Mesenchymal stem cell (in vitro differentiated cells and primary cell): ENCODE results near the gene KRTAP26-1.

Experiments used
- DNase-seq: peaks from one replicate; pipeline ENCODE4 v3.0.0-alpha.2; 2013
- H2AFZ ChIP-seq: one replicate; pipeline ENCODE4 v1.6.1; 2013; ENCODE audit warnings: low read depth, mild to moderate bottlenecking, control low read depth, inconsistent platforms, low read length, moderate library complexity
- H2AK5ac ChIP-seq: 2 replicates; pipeline ENCODE4 v1.6.1; 2013; ENCODE audit warnings: low read length, moderate library complexity, mild to moderate bottlenecking, inconsistent platforms; ENCODE audit not compliant: severe bottlenecking
- H2BK120ac ChIP-seq: one replicate; pipeline ENCODE4 v1.6.1; 2013; ENCODE audit warnings: low read depth, mild to moderate bottlenecking, inconsistent platforms, low read length, moderate library complexity
- H2BK12ac ChIP-seq, 2 experiments: one replicate each; pipeline ENCODE4 v1.6.1; 2013; ENCODE audit warnings: inconsistent platforms in 2 of 2, low read length in 2 of 2, mild to moderate bottlenecking in 2 of 2, moderate library complexity in 2 of 2, control low read depth in 1 of 2
- H2BK15ac ChIP-seq: one replicate; pipeline ENCODE4 v1.6.1; 2013; ENCODE audit warnings: mild to moderate bottlenecking, low read depth, inconsistent platforms; ENCODE audit not compliant: poor library complexity, severe bottlenecking
- H2BK5ac ChIP-seq: 2 replicates; pipeline ENCODE4 v1.6.1; 2013; ENCODE audit warnings: low read depth, mild to moderate bottlenecking, low read length, control low read depth, inconsistent platforms; ENCODE audit not compliant: poor library complexity, severe bottlenecking
- H3K14ac ChIP-seq, 2 experiments: one replicate each; pipeline ENCODE4 v1.6.1; 2013; ENCODE audit warnings: inconsistent platforms in 2 of 2, low read length in 2 of 2, control low read depth in 1 of 2, mild to moderate bottlenecking in 1 of 2, moderate library complexity in 1 of 2
- H3K18ac ChIP-seq, 2 experiments: one replicate each; pipeline ENCODE4 v1.6.1; 2013; ENCODE audit warnings: inconsistent platforms in 2 of 2, low read length in 2 of 2, control low read depth in 1 of 2, low read depth in 1 of 2, mild to moderate bottlenecking in 1 of 2
- H3K23ac ChIP-seq, 2 experiments: one replicate each; pipeline ENCODE4 v1.6.1; 2013; ENCODE audit warnings: inconsistent platforms in 2 of 2, low read length in 2 of 2, mild to moderate bottlenecking in 2 of 2, moderate library complexity in 2 of 2, control low read depth in 1 of 2
- H3K27ac ChIP-seq: 2 replicates; pipeline ENCODE4 v1.5.1; 2013; ENCODE audit warnings: mild to moderate bottlenecking, moderate library complexity, low read length, control low read depth, inconsistent platforms; ENCODE audit not compliant: poor library complexity, severe bottlenecking
- H3K27me3 ChIP-seq, 2 experiments: 2 replicates each; pipeline versions ENCODE4 v1.6.1 to v1.7.0; 2013; ENCODE audit warnings: low read length in 2 of 2, mild to moderate bottlenecking in 2 of 2, moderate library complexity in 2 of 2, control low read depth in 1 of 2, inconsistent platforms in 1 of 2; ENCODE audit not compliant: control insufficient read depth in 1 of 2, insufficient read depth in 1 of 2
- H3K36me3 ChIP-seq, 2 experiments: 2 replicates each; pipeline versions ENCODE4 v1.6.1 to v1.7.0; 2013; ENCODE audit warnings: low read length in 2 of 2, control low read depth in 1 of 2, inconsistent platforms in 1 of 2, low read depth in 1 of 2, mild to moderate bottlenecking in 1 of 2; ENCODE audit not compliant: insufficient read depth in 2 of 2, control insufficient read depth in 1 of 2
- H3K4ac ChIP-seq, 2 experiments: one replicate each; pipeline ENCODE4 v1.6.1; 2013; ENCODE audit warnings: inconsistent platforms in 2 of 2, low read length in 2 of 2, mild to moderate bottlenecking in 2 of 2, moderate library complexity in 2 of 2, control low read depth in 1 of 2, low read depth in 1 of 2
- H3K4me1 ChIP-seq: 2 replicates; pipeline ENCODE4 v1.6.1; 2013; ENCODE audit warnings: low read depth, low read length, control low read depth; ENCODE audit not compliant: control insufficient read depth, insufficient read depth
- H3K4me2 ChIP-seq: 2 replicates; pipeline ENCODE4 v1.6.1; 2013; ENCODE audit warnings: low read length, mild to moderate bottlenecking, inconsistent platforms; ENCODE audit not compliant: poor library complexity, severe bottlenecking
- H3K4me3 ChIP-seq, 2 experiments: 2 replicates each; pipeline versions ENCODE4 v1.5.1 to v1.7.0; 2013; ENCODE audit warnings: low read length in 2 of 2, mild to moderate bottlenecking in 2 of 2, control low read depth in 1 of 2, low read depth in 1 of 2; ENCODE audit not compliant: insufficient read depth in 1 of 2
- H3K79me1 ChIP-seq: replicated peaks from 2 replicates; pipeline ENCODE4 v1.6.1; 2013; ENCODE audit warnings: mild to moderate bottlenecking, control low read depth, low read length, inconsistent platforms; ENCODE audit not compliant: poor library complexity, severe bottlenecking
- H3K9ac ChIP-seq: 2 replicates; pipeline ENCODE4 v1.7.0; 2013; ENCODE audit warnings: mild to moderate bottlenecking, low read length, moderate library complexity
- H3K9me3 ChIP-seq: 2 replicates; pipeline ENCODE4 v1.7.0; 2013; ENCODE audit warnings: mild to moderate bottlenecking, low read length; ENCODE audit not compliant: control insufficient read depth
- H4K8ac ChIP-seq: one replicate; pipeline ENCODE4 v1.6.1; 2013; ENCODE audit warnings: inconsistent platforms, mild to moderate bottlenecking, low read length, moderate library complexity
- H4K91ac ChIP-seq: one replicate; pipeline ENCODE4 v1.6.1; 2013; ENCODE audit warnings: mild to moderate bottlenecking, low read length, inconsistent platforms
- WGBS: methylation state at CpG from one replicate; pipeline ENCODE4 v1.1.7; 2013; ENCODE audit warnings: mixed read lengths; 5-methylcytosine and 5-hydroxymethylcytosine counted together

KRTAP26-1 gene

GRCh38 chr21:30282850-30283249, 37.3 kb downstream of the KRTAP26-1 start, which contains the start of gene KRTAP24-1:
KRTAP24-1 (minus strand) TSS chr21:30282950; CDS start chr21:30282932, 18 bp downstream.
- 38% methylated on average over 3 of the region's 3 CpGs for WGBS
- Histone ChIP-seq H2BK5ac (no peak within 1 kb of the TSS), H3K14ac (no peak within 1 kb of the TSS)

GRCh38 chr21:30271611-30272010, 48.5 kb downstream of the KRTAP26-1 start:
- H2AK5ac ChIP-seq: no peak overlapping the region
- H3K18ac ChIP-seq: no peak overlapping the region
- no peak overlapping the region for H2AFZ ChIP-seq
- no peaks in the 10 kb centered on the region for H3K27me3 ChIP-seq
- no peak overlapping the region for H2BK120ac ChIP-seq
- H3K4me1 ChIP-seq: no peaks in the 10 kb centered on the region
- no peak overlapping the region for H4K91ac ChIP-seq
- H3K14ac ChIP-seq: no peak overlapping the region
- no peak overlapping the region for H3K27ac ChIP-seq
- H3K9me3 ChIP-seq: no peaks in the 10 kb centered on the region
- H2BK15ac ChIP-seq: no peak overlapping the region
- no peak overlapping the region for H3K4ac ChIP-seq
- no peak overlapping the region for H3K4me2 ChIP-seq
- H2BK12ac ChIP-seq: no peak overlapping the region
- no peak overlapping the region for H2BK5ac ChIP-seq
- H3K79me1 ChIP-seq: no peaks in the 10 kb centered on the region
- H3K9ac ChIP-seq: no peak overlapping the region
- H3K36me3 ChIP-seq: no peaks in the 10 kb centered on the region
- no peak overlapping the region for H3K4me3 ChIP-seq
- H4K8ac ChIP-seq: no peak overlapping the region
- WGBS: 77% methylated on average over 1 of the region's 1 CpG
- no peak for DNase-seq
- no peak overlapping the region for H3K23ac ChIP-seq

More at GRCh38 chr21:30282850-30283249, 37.3 kb downstream of the KRTAP26-1 start, which contains the start of gene KRTAP24-1:
- Histone ChIP-seq H4K91ac (no peak within 1 kb of the TSS), H4K8ac (no peak within 1 kb of the TSS), H3K36me3 (no peaks in the 10 kb centered on the region), H3K4me1 (no peaks in the 10 kb centered on the region), H3K4ac (no peak within 1 kb of the TSS), H3K4me3 (no peak within 1 kb of the TSS), H3K4me2 (no peak within 1 kb of the TSS), H2AFZ (no peak within 1 kb of the TSS), H3K23ac (no peak within 1 kb of the TSS), H3K27me3 (no peaks in the 10 kb centered on the region), H3K18ac (peak within 1 kb of the TSS in 1 of 2 experiments; percentile 3), H3K79me1 (no peaks in the 10 kb centered on the region), H3K27ac (no peak within 1 kb of the TSS), H2AK5ac (no peak within 1 kb of the TSS), H3K9ac (no peak within 1 kb of the TSS), H3K9me3 (no peaks in the 10 kb centered on the region), H2BK12ac (no peak within 1 kb of the TSS), H2BK15ac (no peak within 1 kb of the TSS), H2BK120ac (no peak within 1 kb of the TSS)
- no peak for DNase-seq

GRCh38 chr21:30271156-30271555, 49.0 kb downstream of the KRTAP26-1 start:
- WGBS: 76% methylated on average over 4 of the region's 5 CpGs

GRCh38 chr21:30269803-30270530, 50.1 kb downstream of the KRTAP26-1 start:
- no peaks in the 10 kb centered on the region for H3K27me3 ChIP-seq
- H3K9me3 ChIP-seq: peaks cover 6% of the 10 kb centered on the region
- H3K4me3 ChIP-seq: no peak overlapping the region
- no peaks in the 10 kb centered on the region for H3K4me1 ChIP-seq
- no peak overlapping the region for H3K9ac ChIP-seq
- H2BK15ac ChIP-seq: no peak overlapping the region
- H3K18ac ChIP-seq: no peak overlapping the region
- DNase-seq: no peak
- H3K4ac ChIP-seq: no peak overlapping the region
- no peak overlapping the region for H3K27ac ChIP-seq
- H4K8ac ChIP-seq: no peak overlapping the region
- WGBS: 74% methylated on average over 3 of the region's 3 CpGs
- no peaks in the 10 kb centered on the region for H3K36me3 ChIP-seq
- H2BK120ac ChIP-seq: no peak overlapping the region
- H2BK12ac ChIP-seq: no peak overlapping the region
- no peak overlapping the region for H2BK5ac ChIP-seq
- H3K4me2 ChIP-seq: no peak overlapping the region
- H2AK5ac ChIP-seq: no peak overlapping the region
- H4K91ac ChIP-seq: no peak overlapping the region
- no peak overlapping the region for H2AFZ ChIP-seq
- no peaks in the 10 kb centered on the region for H3K79me1 ChIP-seq
- H3K14ac ChIP-seq: no peak overlapping the region
- no peak overlapping the region for H3K23ac ChIP-seq

More at GRCh38 chr21:30271156-30271555, 49.0 kb downstream of the KRTAP26-1 start:
- H3K4me3 ChIP-seq: no peak overlapping the region
- no peak overlapping the region for H3K18ac ChIP-seq
- H2AFZ ChIP-seq: no peak overlapping the region
- no peaks in the 10 kb centered on the region for H3K9me3 ChIP-seq
- no peaks in the 10 kb centered on the region for H3K36me3 ChIP-seq
- H3K79me1 ChIP-seq: no peaks in the 10 kb centered on the region
- no peak overlapping the region for H3K4ac ChIP-seq
- no peak overlapping the region for H3K27ac ChIP-seq
- no peak overlapping the region for H3K23ac ChIP-seq
- H2BK5ac ChIP-seq: no peak overlapping the region
- no peak overlapping the region for H3K9ac ChIP-seq
- no peak overlapping the region for H3K4me2 ChIP-seq
- H4K91ac ChIP-seq: no peak overlapping the region
- H2BK15ac ChIP-seq: no peak overlapping the region
- no peak overlapping the region for H2BK120ac ChIP-seq
- H3K4me1 ChIP-seq: no peaks in the 10 kb centered on the region
- DNase-seq: no peak
- H2BK12ac ChIP-seq: no peak overlapping the region
- no peak overlapping the region for H3K14ac ChIP-seq
- H3K27me3 ChIP-seq: no peaks in the 10 kb centered on the region
- H2AK5ac ChIP-seq: no peak overlapping the region
- H4K8ac ChIP-seq: no peak overlapping the region
